ENCODE data around the gene CCT5.

Gene CCT5

GRCh38 chr5:10249948-10250805 is at the start of gene CCT5:
CCT5 (plus strand) TSS chr5:10250280; CDS start chr5:10250341, 61 bp downstream.
- DNase-seq (ENCODE audit: low spot score): peak; percentile 96
- TF ChIP-seq CTCF (IDR thresholded peaks at IDR 0.05; ENCODE audit: extremely low read depth, missing control alignments): no peak

- no peak for DNase-seq (ENCODE audit: low spot score)
- peak; percentile 19 for TF ChIP-seq CTCF (IDR thresholded peaks at IDR 0.05; ENCODE audit: extremely low read depth, missing control alignments)
Observed at GRCh38 chr5:10201223-10201868, 48.7 kb upstream of the CCT5 start.

- TF ChIP-seq CTCF (IDR thresholded peaks at IDR 0.05; ENCODE audit: extremely low read depth, missing control alignments): no peak
- DNase-seq (ENCODE audit: low spot score): no peak
Observed at GRCh38 chr5:10202089-10202910, 47.8 kb upstream of the CCT5 start.

- no peak for TF ChIP-seq CTCF (IDR thresholded peaks at IDR 0.05; ENCODE audit: extremely low read depth, missing control alignments)
- no peak for DNase-seq (ENCODE audit: low spot score)
Observed at GRCh38 chr5:10209004-10209403, 41.1 kb upstream of the CCT5 start.

GRCh38 chr5:10213316-10213715 is 36.8 kb upstream of the CCT5 start:
- DNase-seq (ENCODE audit: low spot score): no peak
- TF ChIP-seq CTCF (IDR thresholded peaks at IDR 0.05; ENCODE audit: extremely low read depth, missing control alignments): no peak

- TF ChIP-seq CTCF (IDR thresholded peaks at IDR 0.05; ENCODE audit: extremely low read depth, missing control alignments): no peak
- DNase-seq (ENCODE audit: low spot score): no peak
Observed at GRCh38 chr5:10214041-10214440, 36.0 kb upstream of the CCT5 start.

Data from GM20000 (cell line).